Keratinocyte (primary cell): Measurements from ENCODE around the gene ASTL. TPM values are rescaled to one million over a fixed set of nuclear protein-coding genes. Genes with fewer than 3 reads are reported as not detected.

ENCODE experiments used
- DNase-seq: peaks from one replicate; pipeline ENCODE4 v3.0.0-alpha.2; 2011; ENCODE audit warnings: low read depth, missing footprints, low spot score
- FAIRE-seq: peaks from 2 replicates; lab custom pipeline; 2011; peaks lifted over from hg19 to GRCh38; lab: Jason Lieb, UNC
- H2AFZ ChIP-seq: 2 replicates; pipeline ENCODE4 v1.6.0; 2012; ENCODE audit warnings: low read length, control low read depth, inconsistent platforms; ENCODE audit not compliant: control insufficient read depth
- H3K27ac ChIP-seq: 2 replicates; pipeline ENCODE4 v1.5.1; 2011; ENCODE audit warnings: low read length; ENCODE audit not compliant: control insufficient read depth, insufficient read depth
- H3K27me3 ChIP-seq: 3 replicates; pipeline ENCODE4 v1.6.0; 2011; ENCODE audit warnings: low read length; ENCODE audit not compliant: control insufficient read depth, insufficient read depth; ENCODE audit errors: extremely low read depth
- H3K36me3 ChIP-seq, 2 experiments: 2 replicates in 1 of 2; 3 replicates in 1 of 2; pipeline ENCODE4 v1.5.1; 2011; ENCODE audit warnings: low read length in 2 of 2, mild to moderate bottlenecking in 1 of 2; ENCODE audit not compliant: control insufficient read depth in 2 of 2, insufficient read depth in 2 of 2; ENCODE audit errors: extremely low read depth in 1 of 2
- H3K4me1 ChIP-seq: 3 replicates; pipeline ENCODE4 v1.5.1; 2011; ENCODE audit warnings: low read length; ENCODE audit not compliant: control insufficient read depth, insufficient read depth; ENCODE audit errors: extremely low read depth
- H3K4me2 ChIP-seq: 3 replicates; pipeline ENCODE4 v1.6.0; 2011; ENCODE audit warnings: low read depth, low read length; ENCODE audit not compliant: control insufficient read depth, insufficient read depth; ENCODE audit errors: extremely low read depth
- H3K4me3 ChIP-seq, 3 experiments: fragments of 200-600 bp in 1 of 3; sonication (generic) in 1 of 3; 2 replicates in 2 of 3; 3 replicates in 1 of 3; pipeline ENCODE4 v1.5.1; 2011 to 2016; ENCODE audit warnings: low read length in 3 of 3, mild to moderate bottlenecking in 3 of 3, control low read depth in 2 of 3, inconsistent platforms in 1 of 3, low read depth in 1 of 3, mixed read lengths in 1 of 3, mixed run types in 1 of 3, moderate library complexity in 1 of 3; ENCODE audit not compliant: control insufficient read depth in 2 of 3, insufficient read depth in 2 of 3; ENCODE audit errors: extremely low read depth in 1 of 3
- H3K79me2 ChIP-seq: 2 replicates; pipeline ENCODE4 v1.6.0; 2012; ENCODE audit warnings: low read length; ENCODE audit not compliant: control insufficient read depth, insufficient read depth
- H3K9ac ChIP-seq: 3 replicates; pipeline ENCODE4 v1.6.0; 2011; ENCODE audit warnings: low read length; ENCODE audit not compliant: control insufficient read depth, insufficient read depth; ENCODE audit errors: extremely low read depth
- H3K9me1 ChIP-seq: 3 replicates; pipeline ENCODE4 v1.6.0; 2011; ENCODE audit warnings: low read length; ENCODE audit not compliant: control insufficient read depth, insufficient read depth; ENCODE audit errors: extremely low read depth
- H3K9me3 ChIP-seq: 2 replicates; pipeline ENCODE4 v1.5.1; 2012; ENCODE audit warnings: low read depth, low read length; ENCODE audit not compliant: control insufficient read depth
- H4K20me1 ChIP-seq: 3 replicates; pipeline ENCODE4 v1.6.0; 2011; ENCODE audit warnings: low read length; ENCODE audit not compliant: control insufficient read depth, insufficient read depth; ENCODE audit errors: extremely low read depth
- EZH2 ChIP-seq: IDR thresholded peaks from one replicate; pipeline ENCODE4 v1.6.1; 2012; ENCODE audit warnings: inconsistent platforms, mild to moderate bottlenecking, low read length, moderate library complexity
- dilution Hi-C: fragments of 300-500 bp; cut with MboI; formaldehyde crosslinking; loops from one replicate; pipeline ENCODE4 v1.7.0; 2020; ENCODE audit warnings: low sequenced_read_pairs; ENCODE audit not compliant: extremely low pct_ligation_motif_present
- polyA plus RNA-seq, 5 experiments: library from polyadenylated mRNA; depleted of rRNA in 3 of 5; stranded (reverse) in 3 of 5; stranded (forward) in 1 of 5; unstranded in 1 of 5; fragments of >200 nt; gene quantifications; 1 replicate in 1 of 5; 2 replicates in 3 of 5; 3 replicates in 1 of 5; pipeline versions ENCODE4 v1.2.1 to v1.2.3, GENCODE V29; 2011 to 2012; ENCODE audit warnings: missing spikeins in 2 of 5, low read depth in 1 of 5, low replicate concordance in 1 of 5
- TF ChIP-seq, protein P1 (sequence below), 3 experiments: IDR thresholded peaks in 1 of 3; conservative IDR thresholded peaks in 1 of 3; optimal IDR thresholded peaks in 1 of 3; 2 replicates in 2 of 3; 3 replicates in 1 of 3; pipeline versions ENCODE3 to v1.5.1; 2011; ENCODE audit warnings: low read length in 3 of 3, mild to moderate bottlenecking in 3 of 3, moderate library complexity in 2 of 3, control low read depth in 1 of 3, inconsistent platforms in 1 of 3; ENCODE audit not compliant: insufficient read depth in 2 of 3; ENCODE audit errors: extremely low read depth in 1 of 3

ASTL gene
- polyA plus RNA-seq, 1 donor (not counting 4 experiments of a cell fraction or from before 2014, with no cell fraction given): not detected

DNA sequence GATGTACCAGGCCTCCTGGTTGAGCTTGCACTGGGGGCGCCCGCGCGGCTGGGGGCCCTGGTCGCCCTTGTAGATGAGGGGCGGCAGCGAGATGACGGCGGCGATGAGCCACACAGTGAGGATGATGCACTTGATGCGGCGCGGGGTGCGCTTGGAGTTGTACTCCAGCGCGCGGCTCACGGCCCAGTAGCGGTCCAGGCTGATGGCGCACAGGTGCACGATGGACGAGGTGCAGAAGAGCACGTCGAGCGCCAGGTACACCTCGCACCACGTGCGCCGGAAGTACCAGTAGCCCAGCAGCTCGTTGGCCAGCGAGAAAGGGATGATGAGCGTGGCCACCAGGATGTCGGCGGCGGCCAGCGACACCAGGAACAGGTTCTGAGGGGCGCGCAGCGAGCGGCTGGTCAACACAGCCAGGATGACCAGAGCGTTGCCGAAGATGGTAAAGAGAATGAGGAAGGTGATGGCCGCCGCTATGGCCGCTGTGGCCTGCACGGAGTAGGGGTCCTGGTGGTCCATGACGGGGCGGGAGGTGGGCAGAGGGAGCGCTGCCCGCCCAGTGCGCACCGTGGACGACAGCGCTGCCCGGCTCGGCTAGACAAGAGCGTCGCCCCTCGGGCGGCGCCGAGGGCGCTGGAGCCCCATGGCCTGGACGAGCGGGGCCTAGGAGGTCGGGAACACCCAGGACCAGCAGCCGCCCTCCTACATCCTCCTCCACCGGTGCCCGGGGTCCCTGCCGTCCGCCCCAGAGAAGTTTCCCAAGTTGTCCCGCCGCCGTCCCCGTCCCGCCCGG is 22.5 kb downstream of the ASTL start:
- Histone ChIP-seq H3K79me2 (no peaks in the 10 kb centered on the region), H3K4me3 (peak overlapping the region in 2 of 3 experiments; percentile 46 to 70), H3K4me2 (peak overlapping the region; percentile 41), H2AFZ (peak overlapping the region; percentile 2), H4K20me1 (no peaks in the 10 kb centered on the region), H3K36me3 (no peaks in the 10 kb centered on the region), H3K27me3 (peaks cover 40% of the 10 kb centered on the region), H3K9me3 (no peaks in the 10 kb centered on the region), H3K27ac (no peak overlapping the region), H3K9ac (no peak overlapping the region), H3K9me1 (no peaks in the 10 kb centered on the region), H3K4me1 (peaks cover 5% of the 10 kb centered on the region)
- no peak for DNase-seq
- TF ChIP-seq, protein P1, sequence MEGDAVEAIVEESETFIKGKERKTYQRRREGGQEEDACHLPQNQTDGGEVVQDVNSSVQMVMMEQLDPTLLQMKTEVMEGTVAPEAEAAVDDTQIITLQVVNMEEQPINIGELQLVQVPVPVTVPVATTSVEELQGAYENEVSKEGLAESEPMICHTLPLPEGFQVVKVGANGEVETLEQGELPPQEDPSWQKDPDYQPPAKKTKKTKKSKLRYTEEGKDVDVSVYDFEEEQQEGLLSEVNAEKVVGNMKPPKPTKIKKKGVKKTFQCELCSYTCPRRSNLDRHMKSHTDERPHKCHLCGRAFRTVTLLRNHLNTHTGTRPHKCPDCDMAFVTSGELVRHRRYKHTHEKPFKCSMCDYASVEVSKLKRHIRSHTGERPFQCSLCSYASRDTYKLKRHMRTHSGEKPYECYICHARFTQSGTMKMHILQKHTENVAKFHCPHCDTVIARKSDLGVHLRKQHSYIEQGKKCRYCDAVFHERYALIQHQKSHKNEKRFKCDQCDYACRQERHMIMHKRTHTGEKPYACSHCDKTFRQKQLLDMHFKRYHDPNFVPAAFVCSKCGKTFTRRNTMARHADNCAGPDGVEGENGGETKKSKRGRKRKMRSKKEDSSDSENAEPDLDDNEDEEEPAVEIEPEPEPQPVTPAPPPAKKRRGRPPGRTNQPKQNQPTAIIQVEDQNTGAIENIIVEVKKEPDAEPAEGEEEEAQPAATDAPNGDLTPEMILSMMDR (optimal IDR thresholded peaks at IDR 0.05 in 1 of 3, IDR thresholded peaks at IDR 0.05 in 1 of 3, conservative IDR thresholded peaks at IDR 0.05 in 1 of 3; ENCODE audit: extremely low read depth in 1 of 3, insufficient read depth in 2 of 3, low read length in 3 of 3): no peak
- TF ChIP-seq EZH2: no peak
- dilution Hi-C loops: no loop called here
- no peak for FAIRE-seq

DNA sequence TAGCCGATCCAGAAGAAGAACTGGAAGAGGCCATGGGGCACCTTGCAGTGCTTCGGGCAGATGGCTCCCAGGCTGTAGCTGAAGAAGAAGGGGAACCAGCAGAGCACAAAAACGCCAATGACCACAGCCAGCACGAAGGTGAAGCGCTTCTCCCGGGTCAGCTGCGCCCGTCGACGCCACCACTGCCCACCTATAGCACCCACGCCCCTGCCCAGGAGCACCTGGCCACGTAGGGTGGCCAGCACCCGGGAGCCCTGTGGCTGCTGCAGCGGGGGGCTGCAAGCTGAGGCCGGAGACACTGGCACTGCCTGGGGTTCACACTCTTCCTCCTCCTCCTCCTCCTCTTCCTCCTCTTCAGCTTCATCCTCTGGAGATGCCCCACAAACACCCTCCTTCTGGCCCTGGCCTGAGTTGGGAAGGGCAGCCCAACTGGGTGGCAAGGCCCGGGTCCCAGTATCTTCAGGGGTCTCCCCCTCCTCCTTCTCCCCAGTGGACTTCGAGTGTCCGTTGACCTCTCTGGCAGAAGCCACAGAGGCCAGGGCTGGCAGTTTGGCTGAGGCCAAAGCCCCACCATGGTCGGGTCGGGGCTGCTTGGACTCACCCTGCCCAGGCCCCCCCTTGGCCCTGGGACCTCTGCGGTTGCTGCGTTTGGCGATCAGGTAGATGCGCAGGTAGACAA is 23.3 kb downstream of the ASTL start:
- peaks cover 40% of the 10 kb centered on the region for H3K27me3 ChIP-seq
- no peak overlapping the region for H3K9ac ChIP-seq
- H3K4me1 ChIP-seq: peaks cover 5% of the 10 kb centered on the region
- no peaks in the 10 kb centered on the region for H3K9me1 ChIP-seq
- no peak overlapping the region for H3K4me3 ChIP-seq
- no peak overlapping the region for H3K4me2 ChIP-seq
- TF ChIP-seq EZH2: no peak
- TF ChIP-seq, protein P1 (optimal IDR thresholded peaks at IDR 0.05 in 1 of 3, IDR thresholded peaks at IDR 0.05 in 1 of 3, conservative IDR thresholded peaks at IDR 0.05 in 1 of 3; ENCODE audit: extremely low read depth in 1 of 3, insufficient read depth in 2 of 3, low read length in 3 of 3): no peak
- dilution Hi-C loops: no loop called here
- FAIRE-seq (no peak), DNase-seq (no peak)
- no peaks in the 10 kb centered on the region for H3K36me3 ChIP-seq
- no peak overlapping the region for H3K27ac ChIP-seq
- no peaks in the 10 kb centered on the region for H4K20me1 ChIP-seq
- no peak overlapping the region for H2AFZ ChIP-seq
- no peaks in the 10 kb centered on the region for H3K9me3 ChIP-seq
- no peaks in the 10 kb centered on the region for H3K79me2 ChIP-seq
